ENCODE data around the gene EIF4G1. TPM values are rescaled to one million over a fixed set of nuclear protein-coding genes. Genes with fewer than 3 reads are reported as not detected.

EIF4G1 gene
- total and polyA plus RNA-seq, 2 experiments from 2014 or later: 227 to 552 TPM

GRCh38 chr3:184382326-184383032, 68.1 kb downstream of the EIF4G1 start:
- no peaks in the 10 kb centered on the region for H3K79me2 ChIP-seq (replicated peaks; ENCODE audit: insufficient read depth)
- Mint-ChIP-seq H3K36me3 (ENCODE audit: low read depth) (no peaks in the 10 kb centered on the region), H3K27me3 (ENCODE audit: insufficient read depth, low read depth, poor library complexity) (peaks cover 54% of the 10 kb centered on the region), H3K27ac (no peak overlapping the region), H3K4me1 (peaks cover 21% of the 10 kb centered on the region), H3K9me3 (no peaks in the 10 kb centered on the region), H3K4me3 (no peak overlapping the region; the same call in 2 of the 3 replicates)
- H4K20me1 ChIP-seq (replicated peaks; ENCODE audit: insufficient read depth): no peaks in the 10 kb centered on the region
- H3K36me3 ChIP-seq (ENCODE audit: insufficient read depth): no peaks in the 10 kb centered on the region
- peaks cover 63% of the 10 kb centered on the region for H3K27me3 ChIP-seq (ENCODE audit: insufficient read depth)
- H3K4me3 ChIP-seq: no peak overlapping the region
- H3F3A ChIP-seq (replicated peaks; ENCODE audit: low read depth): 0 out of 2 replicates have a peak, but pooled peaks cover 4% of the 10 kb centered on the region
- H3K4me2 ChIP-seq: no peak overlapping the region
- TF ChIP-seq ETS1 (IDR thresholded peaks at IDR 0.05): no peak
- no peak for TF ChIP-seq JUNB (IDR thresholded peaks at IDR 0.05; ENCODE audit: unreplicated experiment)
- no peak for TF ChIP-seq CREB1 (CRISPR knock-in tag; IDR thresholded peaks at IDR 0.05; ENCODE audit: low read depth)
- TF ChIP-seq EZH2 (IDR thresholded peaks at IDR 0.05; ENCODE audit: low read depth, unreplicated experiment): no peak
- TF ChIP-seq CTCF (conservative IDR thresholded peaks at IDR 0.05; ENCODE audit: low read depth in 2 of 2): no peak
- TF ChIP-seq ZNF331 (CRISPR knock-in tag; IDR thresholded peaks at IDR 0.05; ENCODE audit: low read depth): no peak
- TF ChIP-seq ZNF462 (CRISPR knock-in tag; IDR thresholded peaks at IDR 0.05): no peak
- no peak for TF ChIP-seq STAT1 (IDR thresholded peaks at IDR 0.05; ENCODE audit: unreplicated experiment)
- TF ChIP-seq ZNF114 (CRISPR knock-in tag; IDR thresholded peaks at IDR 0.05): no peak
- TF ChIP-seq NANOG (IDR thresholded peaks at IDR 0.05; ENCODE audit: borderline replicate concordance): no peak
- TF ChIP-seq EZH2phosphoT487 (IDR thresholded peaks at IDR 0.05; ENCODE audit: unreplicated experiment): no peak
- no peak for TF ChIP-seq REST (IDR thresholded peaks at IDR 0.05; ENCODE audit: unreplicated experiment)
- TF ChIP-seq POLR2AphosphoS5 (IDR thresholded peaks at IDR 0.05; ENCODE audit: low read depth): no peak
- no peaks in the 10 kb centered on the region for H3K9me2 ChIP-seq (ENCODE audit: insufficient read depth)
- DNase-seq (ENCODE audit: low spot score) (no peak), ATAC-seq (no peak)
- H3K4me1 ChIP-seq (ENCODE audit: insufficient read depth): peaks cover 16% of the 10 kb centered on the region
- no peak overlapping the region for H2AFZ ChIP-seq
- no peak overlapping the region for H3K27ac ChIP-seq (ENCODE audit: low read depth)
